Sigmoid colon (tissue), 4 donors: ENCODE data around the gene PLIN4.

ENCODE experiments used
- CTCF ChIP-seq, 4 experiments: fragments of 450-650 bp in 3 of 4; fragments of 200-600 bp in 1 of 4; IDR thresholded peaks; one replicate each; pipeline ENCODE4 v1.5.1; 2016 to 2019; ENCODE audit warnings: antibody characterized with exemption in 4 of 4, mild to moderate bottlenecking in 3 of 4, moderate library complexity in 2 of 4
- POLR2AphosphoS5 ChIP-seq, 4 donors: sonication (generic); formaldehyde crosslinking; IDR thresholded peaks; one replicate each; pipeline ENCODE4 v1.6.1; 2017; ENCODE audit warnings: antibody characterized with exemption in 4 of 4

DNA sequence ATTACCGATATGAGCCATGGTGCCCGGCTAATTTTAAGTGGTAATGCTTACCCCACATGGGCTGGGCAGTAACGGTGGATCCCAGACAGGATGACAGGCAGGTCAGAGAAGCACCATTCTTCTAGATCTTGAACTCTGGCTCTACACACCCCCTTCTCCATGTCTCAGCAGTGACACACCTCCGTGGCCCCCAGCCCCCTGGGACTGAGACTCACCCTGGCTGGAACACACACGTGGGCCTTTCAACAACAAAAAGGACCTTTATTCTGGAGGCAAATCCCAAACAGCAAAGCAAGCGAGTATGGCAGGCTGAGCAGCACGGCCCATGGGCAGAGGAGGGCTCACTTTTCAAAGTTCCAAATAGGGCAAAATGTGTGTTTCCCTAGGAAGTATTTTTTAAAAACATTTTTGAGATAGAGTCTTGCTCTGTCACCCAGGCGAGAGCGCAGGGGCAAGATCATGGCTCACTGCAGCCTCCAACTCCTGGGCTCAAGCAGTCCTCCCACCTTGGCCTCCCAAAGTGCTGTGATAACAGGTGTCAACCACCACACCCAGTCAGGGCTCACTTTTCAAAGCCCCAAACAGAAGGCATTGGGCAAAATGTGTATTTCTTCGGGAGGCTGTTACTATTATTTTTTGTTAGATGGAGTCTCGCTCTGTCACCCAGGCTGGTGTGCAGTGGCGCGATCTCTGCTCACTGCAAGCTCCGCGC lies 4.2 kb upstream of the PLIN4 start:
- no peak for TF ChIP-seq POLR2AphosphoS5 (IDR thresholded peaks at IDR 0.05)
- no peak for TF ChIP-seq CTCF (IDR thresholded peaks at IDR 0.05)
